Upper lobe of left lung (tissue), 6 donors: ENCODE measurements around the gene CEP295NL. TPM values are rescaled to one million over a fixed set of nuclear protein-coding genes. Genes with fewer than 3 reads are reported as not detected.

Experiments
- ATAC-seq, 2 donors: fragments of 200-7000 bp; cut with Tn5 transposase; one replicate each; pipeline ENCODE4 v1.9.1; 2022; ENCODE audit warnings: mild to moderate bottlenecking in 2 of 2, moderate library complexity in 2 of 2; ENCODE audit not compliant: low FRiP score in 2 of 2
- DNase-seq, 2 donors: peaks; one replicate each; pipeline ENCODE4 v3.0.0-alpha.2; 2019 to 2020
- H3K27ac ChIP-seq, 4 donors: fragments of 200-600 bp; sonication (generic); one replicate each; pipeline ENCODE4 v1.5.1; 2016 to 2019
- H3K27me3 ChIP-seq, 4 donors: fragments of 200-600 bp; sonication (generic); one replicate each; pipeline ENCODE4 v1.5.1; 2017 to 2019
- H3K36me3 ChIP-seq, 4 donors: fragments of 200-600 bp; sonication (generic); one replicate each; pipeline ENCODE4 v1.5.1; 2016 to 2019
- H3K4me1 ChIP-seq, 4 donors: fragments of 200-600 bp; sonication (generic); one replicate each; pipeline ENCODE4 v1.5.1; 2018 to 2019
- H3K4me3 ChIP-seq, 4 donors: fragments of 200-600 bp; sonication (generic); one replicate each; pipeline ENCODE4 v1.5.1; 2017 to 2019; ENCODE audit warnings: mild to moderate bottlenecking in 2 of 4, moderate library complexity in 1 of 4
- H3K9me3 ChIP-seq, 4 donors: fragments of 200-600 bp; sonication (generic); one replicate each; pipeline ENCODE4 v1.5.1; 2018 to 2019
- EP300 ChIP-seq, 4 donors: sonication (generic); formaldehyde crosslinking; IDR thresholded peaks; one replicate each; pipeline ENCODE4 v1.5.1; 2017; ENCODE audit warnings: antibody characterized with exemption in 4 of 4, control low read depth in 2 of 4
- POLR2A ChIP-seq, 4 donors: fragments of 450-650 bp; IDR thresholded peaks; one replicate each; pipeline ENCODE4 v1.5.1; 2016 to 2017; ENCODE audit warnings: antibody characterized with exemption in 4 of 4, mild to moderate bottlenecking in 2 of 4
- POLR2AphosphoS5 ChIP-seq, 2 donors: sonication (generic); formaldehyde crosslinking; IDR thresholded peaks; one replicate each; pipeline ENCODE4 v1.5.1; 2017; ENCODE audit warnings: antibody characterized with exemption in 2 of 2
- WGBS, 2 donors: methylation state at CpG; one replicate each; pipeline ENCODE4 v1.1.5; 2017 to 2018; 5-methylcytosine and 5-hydroxymethylcytosine counted together
- total RNA-seq, 6 donors: library from RNA; depleted of rRNA in 4 of 6; stranded (reverse); fragments of >200 nt in 4 of 6; gene quantifications; one replicate each; pipeline versions ENCODE4 v1.1.0 to v1.2.1, GENCODE V29; 2016 to 2021
- TF ChIP-seq, protein P1 (sequence below), 6 experiments: fragments of 450-650 bp in 4 of 6; fragments of 200-600 bp in 2 of 6; sonication (generic) in 2 of 6; IDR thresholded peaks; one replicate each; pipeline ENCODE4 v1.5.1; 2016 to 2019; ENCODE audit warnings: antibody characterized with exemption in 6 of 6
- donor health status: DM: no; HTN: no; CAD: no; lungs with moderate emphysema.
- donor health status: DM: no; HTN: yes; CAD: no; lungs with severe emphysema.

The CEP295NL gene
- total RNA-seq, 6 donors from 2014 or later: 2.6 to 61.8 (median 4.2) TPM

DNA sequence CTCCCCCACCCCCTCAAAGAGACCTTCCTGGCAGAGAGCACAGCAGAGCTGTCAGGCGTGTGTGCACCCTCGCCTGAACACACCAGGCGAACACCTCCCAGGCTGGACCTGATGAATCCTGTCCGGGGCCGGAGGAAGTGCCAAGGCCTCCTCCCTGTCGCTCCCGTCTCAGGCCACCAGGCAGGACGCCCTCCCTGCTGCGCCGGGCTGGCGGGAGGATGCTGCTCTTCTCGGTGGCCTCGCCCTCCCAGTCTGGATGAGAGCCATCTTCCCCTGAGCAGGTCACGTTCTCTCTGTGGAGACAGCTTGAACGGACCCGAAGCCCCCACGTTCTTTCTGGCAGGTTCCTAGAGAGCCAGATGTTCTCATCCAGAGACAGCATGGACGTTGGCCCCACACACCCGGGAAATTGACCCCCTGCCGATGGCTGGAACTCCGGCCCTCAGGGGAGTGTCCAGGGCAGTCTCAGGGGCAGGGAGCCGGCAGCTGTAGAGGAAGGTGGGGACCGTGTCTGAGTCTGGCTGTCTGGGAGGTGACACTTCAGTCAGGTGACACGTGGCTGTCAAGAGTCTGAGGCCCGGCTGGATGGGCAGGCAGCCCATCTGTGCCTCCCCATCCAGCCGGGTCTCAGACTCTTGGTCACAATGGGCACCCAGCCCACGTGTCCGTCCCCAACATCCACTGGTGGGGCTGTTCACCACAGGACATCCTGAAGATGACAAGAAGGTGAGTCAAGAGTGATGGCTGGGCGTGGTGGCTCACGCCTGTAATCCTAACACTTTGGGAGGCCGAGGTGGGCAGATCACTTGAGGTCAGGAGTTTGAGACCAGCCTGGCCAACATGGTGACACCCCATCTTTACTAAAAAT, 27.1 kb upstream of the CEP295NL start:
- 61 to 77% methylated on average over 3 to 23 of the region's 31 CpGs for WGBS, 2 donors
- no peak for TF ChIP-seq POLR2AphosphoS5 (IDR thresholded peaks at IDR 0.05)
- TF ChIP-seq, protein P1, sequence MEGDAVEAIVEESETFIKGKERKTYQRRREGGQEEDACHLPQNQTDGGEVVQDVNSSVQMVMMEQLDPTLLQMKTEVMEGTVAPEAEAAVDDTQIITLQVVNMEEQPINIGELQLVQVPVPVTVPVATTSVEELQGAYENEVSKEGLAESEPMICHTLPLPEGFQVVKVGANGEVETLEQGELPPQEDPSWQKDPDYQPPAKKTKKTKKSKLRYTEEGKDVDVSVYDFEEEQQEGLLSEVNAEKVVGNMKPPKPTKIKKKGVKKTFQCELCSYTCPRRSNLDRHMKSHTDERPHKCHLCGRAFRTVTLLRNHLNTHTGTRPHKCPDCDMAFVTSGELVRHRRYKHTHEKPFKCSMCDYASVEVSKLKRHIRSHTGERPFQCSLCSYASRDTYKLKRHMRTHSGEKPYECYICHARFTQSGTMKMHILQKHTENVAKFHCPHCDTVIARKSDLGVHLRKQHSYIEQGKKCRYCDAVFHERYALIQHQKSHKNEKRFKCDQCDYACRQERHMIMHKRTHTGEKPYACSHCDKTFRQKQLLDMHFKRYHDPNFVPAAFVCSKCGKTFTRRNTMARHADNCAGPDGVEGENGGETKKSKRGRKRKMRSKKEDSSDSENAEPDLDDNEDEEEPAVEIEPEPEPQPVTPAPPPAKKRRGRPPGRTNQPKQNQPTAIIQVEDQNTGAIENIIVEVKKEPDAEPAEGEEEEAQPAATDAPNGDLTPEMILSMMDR (IDR thresholded peaks at IDR 0.05): peak in 2 of 6 experiments; percentile 16 to 27
- no peak for ATAC-seq
- H3K36me3 ChIP-seq: no peaks in the 10 kb centered on the region
- H3K4me1 ChIP-seq: peaks cover 17 to 29% (median 23%) of the 10 kb centered on the region in 4 donors
- no peak for DNase-seq
- H3K27ac ChIP-seq: no peak overlapping the region
- H3K4me3 ChIP-seq: no peak overlapping the region
- H3K9me3 ChIP-seq: no peaks in the 10 kb centered on the region
- no peaks in the 10 kb centered on the region for H3K27me3 ChIP-seq

DNA sequence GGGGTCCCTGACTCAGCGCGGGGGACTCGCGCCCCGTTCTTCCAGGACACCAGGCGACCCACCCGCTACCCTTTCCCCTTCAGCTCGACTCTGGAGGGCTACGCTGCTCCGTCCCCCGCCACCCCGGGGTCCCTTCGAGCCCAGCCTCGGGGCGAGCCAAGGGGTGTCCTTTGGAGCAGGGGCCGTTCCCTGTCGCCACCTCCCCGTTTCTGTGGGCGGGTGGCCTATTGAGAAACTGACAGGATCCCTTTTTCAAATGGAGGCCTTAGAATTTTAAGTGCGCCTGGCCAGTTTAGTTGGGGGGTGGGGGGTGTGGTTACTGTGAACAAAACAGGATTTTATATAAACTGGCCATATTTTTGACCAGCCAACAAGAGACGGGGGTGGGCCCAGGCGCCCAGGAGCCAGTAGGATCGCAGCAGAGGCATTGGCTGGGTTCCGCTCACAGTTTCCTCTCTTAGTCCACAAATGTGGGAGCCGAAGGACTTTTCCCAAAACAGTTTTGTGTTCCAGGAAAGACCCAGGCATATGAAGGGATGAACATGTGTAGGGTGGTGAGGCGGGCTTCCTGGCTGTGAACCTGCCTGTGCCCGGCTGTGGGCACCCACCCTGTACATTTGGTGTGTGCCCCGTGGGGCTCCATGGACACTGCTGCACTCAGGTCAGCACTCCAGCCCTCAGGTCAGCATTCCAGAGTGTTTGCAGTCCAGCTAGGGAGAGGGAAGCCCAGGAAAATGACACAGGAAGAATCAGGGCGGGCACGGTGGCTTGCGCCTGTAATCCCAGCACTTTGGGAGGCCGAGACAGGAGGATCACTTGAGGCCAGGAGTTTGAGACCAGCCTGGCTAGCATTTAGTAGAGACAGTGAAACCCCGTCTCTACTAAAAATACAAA, 22.9 kb upstream of the CEP295NL start:
- peak; percentile 65 to 85 for DNase-seq
- H3K4me1 ChIP-seq: peaks cover 32 to 51% (median 38%) of the 10 kb centered on the region in 4 donors
- ATAC-seq: peak; percentile 73 to 89
- no peaks in the 10 kb centered on the region for H3K36me3 ChIP-seq
- no peaks in the 10 kb centered on the region for H3K9me3 ChIP-seq
- peak overlapping the region; percentile 42 to 81 (median 70) for H3K4me3 ChIP-seq
- 36 to 47% methylated on average over 18 to 24 of the region's 33 CpGs for WGBS, 2 donors
- peak overlapping the region; percentile 89 to 95 (median 92) for H3K27ac ChIP-seq
- no peaks in the 10 kb centered on the region for H3K27me3 ChIP-seq
- peak in 2 of 4 donors; percentile 5 to 44 for TF ChIP-seq POLR2A (IDR thresholded peaks at IDR 0.05)
- TF ChIP-seq, protein P1 (IDR thresholded peaks at IDR 0.05): no peak

GRCh38 chr17:78925234-78925633, 22.2 kb upstream of the CEP295NL start, which contains the start of gene TIMP2:
Gene TIMP2, minus strand, starts transcription at chr17:78925387. Its CDS starts 299 bp downstream, at chr17:78925088.
- WGBS, 2 donors: 0% methylated on average over 1 to 12 of the region's 52 CpGs
- Histone ChIP-seq H3K4me1 (peaks cover 38 to 58% (median 45%) of the 10 kb centered on the region in 4 donors), H3K9me3 (no peaks in the 10 kb centered on the region), H3K4me3 (peak within 1 kb of the TSS; percentile 62 to 81 (median 77)), H3K27ac (peak within 1 kb of the TSS; percentile 89 to 95 (median 92)), H3K36me3 (no peaks in the 10 kb centered on the region), H3K27me3 (no peaks in the 10 kb centered on the region)
- TF ChIP-seq POLR2AphosphoS5 (IDR thresholded peaks at IDR 0.05) (peak; percentile 54 to 77), EP300 (IDR thresholded peaks at IDR 0.05) (no peak), POLR2A (IDR thresholded peaks at IDR 0.05) (peak in 2 of 4 donors; percentile 25 to 65)
- TF ChIP-seq, protein P1 (IDR thresholded peaks at IDR 0.05): peak; percentile 18 to 40 (median 31)
- DNase-seq: peak; percentile 88 to 94
- peak; percentile 58 to 90 for ATAC-seq

- no peaks in the 10 kb centered on the region for H3K9me3 ChIP-seq
- TF ChIP-seq, protein P1 (IDR thresholded peaks at IDR 0.05): no peak
- H3K36me3 ChIP-seq: no peaks in the 10 kb centered on the region
- WGBS, 2 donors: 0 to 1% methylated on average over 12 to 40 of the region's 64 CpGs
- H3K4me1 ChIP-seq: peaks cover 38 to 62% (median 49%) of the 10 kb centered on the region in 4 donors
- peak overlapping the region; percentile 62 to 81 (median 77) for H3K4me3 ChIP-seq
- H3K27me3 ChIP-seq: no peaks in the 10 kb centered on the region
- DNase-seq (peak in 1 of 2 donors; percentile 89), ATAC-seq (no peak)
- peak overlapping the region; percentile 87 to 95 (median 90) for H3K27ac ChIP-seq
These were observed 21.6 kb upstream of the CEP295NL start for GRCh38 chr17:78924481-78925151.
